IPS-11a (cell line): ENCODE results near the gene PER2.

Experiments used
- H3K4me3 ChIP-seq: one replicate; pipeline ENCODE4 v1.5.1; 2013; ENCODE audit warnings: low read depth, low read length, control low read depth

Gene PER2

DNA sequence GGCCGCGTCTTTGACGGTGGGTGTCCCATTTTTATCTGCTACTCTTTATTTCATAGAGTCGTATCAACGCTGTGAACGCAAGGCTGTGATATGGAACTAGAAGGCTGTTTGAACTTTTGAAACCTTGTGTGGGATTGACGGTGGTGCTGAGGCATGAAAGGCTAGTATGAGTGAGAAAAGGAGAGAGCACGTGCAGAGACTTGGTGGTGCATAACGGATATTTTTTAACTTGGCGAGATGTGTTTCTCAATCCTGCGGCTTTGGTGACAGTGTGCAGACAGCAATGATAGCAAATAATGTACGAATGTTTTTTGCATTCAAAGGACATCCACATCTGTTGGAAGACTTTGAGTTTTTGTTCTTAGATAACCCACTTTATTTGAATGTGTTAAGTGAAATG lies 54.8 kb downstream of the PER2 start:
- no peak overlapping the region for H3K4me3 ChIP-seq

DNA sequence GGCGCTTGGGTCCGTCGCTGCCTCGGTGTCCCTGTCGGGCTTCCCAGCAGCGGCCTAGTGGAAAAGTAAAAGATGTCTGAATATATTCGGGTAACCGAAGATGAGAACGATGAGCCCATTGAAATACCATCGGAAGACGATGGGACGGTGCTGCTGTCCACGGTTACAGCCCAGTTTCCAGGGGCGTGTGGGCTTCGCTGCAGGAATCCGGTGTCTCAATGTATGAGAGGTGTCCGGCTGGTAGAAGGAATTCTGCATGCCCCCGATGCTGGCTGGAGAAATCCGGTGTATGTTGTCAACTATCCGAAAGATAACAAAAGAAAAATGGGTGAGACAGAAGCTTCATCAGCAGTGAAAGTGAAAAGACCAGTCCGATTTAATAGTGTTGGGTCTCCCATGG lies 56.6 kb downstream of the PER2 start:
- H3K4me3 ChIP-seq = no peak overlapping the region

- H3K4me3 ChIP-seq = peak overlapping the region; percentile 41
Measured at GRCh38 chr2:238231251-238231793, 57.1 kb downstream of the PER2 start.

DNA sequence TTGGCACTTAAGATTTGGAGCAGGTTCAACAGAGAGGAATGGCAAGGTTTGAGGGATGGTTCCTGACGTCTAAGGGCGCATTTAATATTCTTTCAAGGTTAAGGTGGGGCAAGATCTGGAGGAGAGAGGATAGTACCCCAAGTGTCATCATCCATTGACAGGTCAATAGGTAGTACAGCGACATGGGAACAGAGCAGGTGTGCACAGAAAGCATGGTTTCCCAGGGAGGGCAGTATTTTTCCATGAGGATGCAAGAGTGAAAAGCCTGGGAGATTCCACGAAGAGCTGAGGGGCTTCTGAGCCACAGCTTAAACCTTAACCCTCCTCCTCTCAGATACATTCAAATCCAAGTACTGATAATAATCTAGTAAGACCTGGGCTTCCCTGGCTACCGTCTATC lies 57.7 kb downstream of the PER2 start:
- H3K4me3 ChIP-seq = no peak overlapping the region

GRCh38 chr2:238228700-238229099 lies 59.7 kb downstream of the PER2 start:
- no peak overlapping the region for H3K4me3 ChIP-seq

- no peak overlapping the region for H3K4me3 ChIP-seq
Measured at GRCh38 chr2:238227587-238228032, 60.8 kb downstream of the PER2 start.

DNA sequence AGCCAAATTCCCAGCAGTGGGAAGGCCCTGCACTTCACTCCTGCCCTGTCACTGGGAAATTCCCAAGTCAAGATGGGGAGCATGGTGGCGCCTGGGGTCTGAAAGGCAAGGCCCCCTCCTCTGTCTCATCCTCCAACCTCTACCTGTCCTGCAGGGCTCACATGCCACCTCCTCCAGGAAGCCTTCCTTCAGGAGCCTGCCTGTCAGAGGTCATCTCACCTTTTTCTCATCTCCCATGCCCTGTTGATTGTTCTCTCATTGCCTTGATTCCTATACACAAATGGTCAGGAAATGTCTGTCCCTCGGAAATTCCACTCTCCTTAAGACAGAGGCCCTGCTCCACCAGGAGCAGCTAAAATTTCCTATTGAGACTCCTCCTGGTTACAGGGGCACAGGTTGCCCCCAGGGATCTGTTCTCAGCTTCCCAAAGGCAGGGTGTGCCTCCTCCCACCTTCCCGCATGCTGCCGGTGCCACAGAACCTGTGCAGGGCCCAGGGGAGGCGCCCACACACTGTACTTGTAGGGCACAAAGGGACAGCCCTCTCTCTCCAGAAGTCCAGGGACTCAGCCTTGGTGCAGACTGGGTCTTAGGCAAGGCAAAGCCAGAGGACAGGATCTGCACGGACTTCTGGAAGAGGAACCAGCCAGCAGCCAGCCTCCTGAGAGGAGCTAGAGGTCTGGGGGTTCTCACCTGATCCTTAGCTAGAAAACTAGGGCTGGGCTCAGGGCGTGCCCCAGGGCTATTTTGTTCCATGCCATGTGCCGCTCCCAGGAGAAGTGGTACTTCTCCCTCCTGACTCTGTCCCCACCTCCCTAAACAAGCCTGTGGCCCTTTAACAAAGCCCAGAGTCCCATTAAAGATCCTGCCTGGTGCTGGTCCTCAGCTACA lies 61.5 kb downstream of the PER2 start:
- H3K4me3 ChIP-seq = no peak overlapping the region

- no peak overlapping the region for H3K4me3 ChIP-seq
Measured at GRCh38 chr2:238225911-238226697, 62.3 kb downstream of the PER2 start.

- H3K4me3 ChIP-seq = no peak overlapping the region
Measured at GRCh38 chr2:238225121-238225520, 63.3 kb downstream of the PER2 start.

DNA sequence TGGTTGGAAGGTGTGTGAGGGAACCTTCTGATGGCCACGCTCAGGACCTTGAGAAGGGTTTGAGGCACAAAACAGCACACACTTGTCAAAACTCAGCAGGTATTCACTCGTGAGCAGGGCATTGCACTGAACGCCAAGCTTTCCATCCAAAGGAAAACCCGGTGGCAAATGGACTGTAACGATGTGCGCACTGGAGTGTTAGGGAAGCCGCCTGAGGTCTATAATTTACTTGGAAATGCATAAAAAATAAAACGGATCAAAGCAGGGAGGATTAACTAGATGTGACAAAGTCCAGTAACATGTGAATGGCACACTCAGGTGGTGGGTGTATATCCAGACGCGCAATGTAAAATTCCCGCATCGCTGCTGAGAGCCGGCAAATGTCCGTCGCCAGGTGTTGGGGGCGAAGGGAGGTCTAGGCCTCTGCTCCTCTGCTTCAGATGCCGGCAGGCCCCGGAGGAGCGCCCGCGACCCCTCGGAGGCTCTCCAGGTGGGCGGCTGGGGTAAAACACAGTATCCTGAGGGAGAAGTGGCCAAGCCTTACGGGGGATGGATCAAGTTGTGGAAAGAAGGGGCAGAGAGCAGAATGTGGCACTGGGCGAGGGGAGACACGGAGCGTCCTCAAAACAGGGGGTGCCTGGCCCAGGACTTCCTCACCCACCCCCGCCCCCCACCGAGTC lies 63.9 kb downstream of the PER2 start:
- H3K4me3 ChIP-seq = no peak overlapping the region

DNA sequence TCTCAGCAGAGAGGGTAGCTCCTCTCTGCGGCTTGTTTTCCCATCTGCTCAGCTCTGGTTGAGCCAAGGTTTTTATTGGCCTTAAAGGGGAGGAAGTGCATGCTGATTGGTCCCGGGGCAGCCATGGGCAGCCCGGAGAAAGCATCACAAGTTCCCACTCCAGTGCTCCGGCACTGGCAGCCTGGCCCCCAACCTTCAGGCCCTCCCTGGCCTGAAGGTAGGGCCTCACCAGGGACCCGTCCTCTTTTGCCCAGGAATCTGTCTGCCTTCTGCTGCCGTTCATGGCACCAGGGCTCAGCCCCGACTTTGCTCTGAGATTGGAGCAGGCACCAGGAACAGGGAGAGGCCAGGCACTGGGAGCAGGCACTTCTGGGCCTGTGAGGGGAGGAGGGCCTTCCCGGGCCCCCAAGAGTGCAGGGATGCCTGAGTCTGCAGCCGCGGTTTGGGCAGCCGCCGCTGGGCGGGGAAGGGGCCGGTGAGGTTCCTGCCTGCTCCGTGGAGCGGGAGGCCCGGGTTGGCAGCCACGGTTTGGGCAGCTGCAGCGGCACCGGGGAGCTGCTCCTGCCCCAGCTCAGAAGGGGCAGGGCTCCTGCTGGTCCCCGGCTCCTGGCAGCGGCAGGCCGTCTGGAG lies 67.4 kb downstream of the PER2 start:
- H3K4me3 ChIP-seq = no peak overlapping the region

DNA sequence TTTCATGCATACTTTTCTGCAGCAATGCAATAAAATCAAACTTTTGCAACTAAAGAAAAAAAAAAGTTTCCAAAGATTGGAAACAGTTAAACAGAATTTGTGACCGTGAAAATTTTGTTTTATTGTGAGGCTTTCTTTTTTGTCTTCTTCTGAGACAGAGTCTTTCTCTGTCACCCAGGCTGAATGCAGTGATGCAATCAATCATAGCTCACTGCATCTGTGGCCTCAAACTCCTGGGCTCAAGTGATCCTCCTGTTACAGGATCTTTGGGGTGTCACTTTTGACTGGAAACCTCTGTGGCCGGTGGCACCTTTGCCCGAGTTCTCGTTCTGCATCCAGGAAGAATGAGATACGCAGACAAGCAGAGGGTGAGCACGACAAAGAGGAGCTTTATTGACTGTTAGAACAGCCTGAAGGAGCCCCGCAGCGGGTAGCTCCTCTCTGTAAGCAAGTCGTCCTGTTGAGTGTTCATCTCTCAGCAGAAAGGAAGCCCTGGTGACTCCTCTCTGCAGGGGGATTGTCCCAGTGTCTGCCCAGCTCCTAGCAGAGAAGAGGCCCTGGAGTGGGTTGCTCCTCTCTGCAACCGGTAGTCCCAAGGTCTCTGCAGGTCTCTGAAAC lies 68.0 kb downstream of the PER2 start:
- H3K4me3 ChIP-seq = no peak overlapping the region

GRCh38 chr2:238216651-238217184 lies 71.7 kb downstream of the PER2 start:
- H3K4me3 ChIP-seq = no peak overlapping the region

DNA sequence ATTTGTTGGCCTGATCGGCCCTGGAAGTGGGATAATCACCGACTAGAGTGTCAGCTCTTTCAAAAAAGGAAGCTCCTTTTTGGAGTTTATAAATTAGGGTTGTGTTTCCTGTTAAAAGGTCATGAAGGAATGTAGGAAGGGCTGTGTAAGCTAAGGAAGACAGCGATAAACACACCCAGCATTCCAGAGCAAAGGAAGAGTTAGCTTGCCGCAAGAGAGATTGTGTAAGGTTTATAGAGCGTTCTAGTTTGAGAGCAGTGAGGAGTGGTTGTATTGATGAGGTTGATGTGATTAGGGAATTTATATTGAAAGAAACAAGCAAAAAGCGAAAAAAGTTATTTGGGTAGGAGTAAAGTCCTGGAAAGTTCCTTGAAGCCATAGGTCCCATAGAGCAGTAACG lies 81.4 kb downstream of the PER2 start:
- H3K4me3 ChIP-seq = no peak overlapping the region

- peak overlapping the region; percentile 20 for H3K4me3 ChIP-seq
Measured at GRCh38 chr2:238203973-238204683, 84.3 kb downstream of the PER2 start.

DNA sequence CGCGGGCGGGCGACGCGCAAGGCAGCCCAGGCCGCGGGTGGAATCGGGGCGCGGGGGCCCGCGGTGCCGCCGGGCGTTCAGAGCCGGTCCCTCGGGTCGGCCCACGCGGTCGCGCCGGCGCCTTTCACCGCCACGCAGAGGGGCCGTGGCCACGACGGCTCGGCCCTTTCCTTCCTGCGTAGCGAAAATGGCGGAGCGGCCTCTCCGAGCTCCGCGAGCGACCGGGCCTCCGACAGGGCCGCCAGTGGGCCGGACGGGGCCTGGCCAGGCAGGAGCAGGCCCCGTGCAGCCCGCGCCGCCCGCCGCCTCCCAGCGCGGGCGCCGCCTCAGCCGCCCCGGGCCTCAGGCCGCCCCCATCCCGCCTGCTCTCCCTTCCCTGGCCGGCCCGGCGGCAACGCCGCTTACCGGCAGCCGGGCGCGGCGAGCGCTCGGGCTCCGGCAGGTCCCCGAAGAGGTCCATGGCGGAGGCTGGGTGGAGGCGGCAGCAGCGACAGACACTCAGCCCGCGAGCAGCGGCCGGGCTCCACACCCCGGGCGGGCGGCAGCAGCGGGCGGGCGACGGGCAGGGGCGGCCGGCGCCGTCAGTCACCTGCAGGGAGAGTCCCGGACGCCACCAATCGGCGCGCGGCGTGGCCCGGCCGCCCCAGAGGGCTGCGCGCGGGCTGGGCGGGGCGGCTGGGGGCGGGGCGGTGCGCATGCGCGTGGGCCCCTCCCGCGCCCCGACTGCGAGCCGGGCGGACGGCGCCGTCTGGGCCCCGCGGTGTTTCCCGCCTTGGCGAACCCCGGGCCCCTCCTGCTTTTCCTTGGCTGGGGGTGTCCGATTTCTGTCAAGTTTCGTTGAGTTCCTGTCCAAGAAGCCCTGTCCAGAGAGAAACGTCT lies 85.1 kb downstream of the PER2 start, which contains the start of gene ILKAP:
ILKAP (minus strand) TSS at position 602 of the 879 bp plus-strand sequence; CDS start at position 460, 142 bp downstream.
- H3K4me3 ChIP-seq = peak within 1 kb of the TSS; percentile 82

DNA sequence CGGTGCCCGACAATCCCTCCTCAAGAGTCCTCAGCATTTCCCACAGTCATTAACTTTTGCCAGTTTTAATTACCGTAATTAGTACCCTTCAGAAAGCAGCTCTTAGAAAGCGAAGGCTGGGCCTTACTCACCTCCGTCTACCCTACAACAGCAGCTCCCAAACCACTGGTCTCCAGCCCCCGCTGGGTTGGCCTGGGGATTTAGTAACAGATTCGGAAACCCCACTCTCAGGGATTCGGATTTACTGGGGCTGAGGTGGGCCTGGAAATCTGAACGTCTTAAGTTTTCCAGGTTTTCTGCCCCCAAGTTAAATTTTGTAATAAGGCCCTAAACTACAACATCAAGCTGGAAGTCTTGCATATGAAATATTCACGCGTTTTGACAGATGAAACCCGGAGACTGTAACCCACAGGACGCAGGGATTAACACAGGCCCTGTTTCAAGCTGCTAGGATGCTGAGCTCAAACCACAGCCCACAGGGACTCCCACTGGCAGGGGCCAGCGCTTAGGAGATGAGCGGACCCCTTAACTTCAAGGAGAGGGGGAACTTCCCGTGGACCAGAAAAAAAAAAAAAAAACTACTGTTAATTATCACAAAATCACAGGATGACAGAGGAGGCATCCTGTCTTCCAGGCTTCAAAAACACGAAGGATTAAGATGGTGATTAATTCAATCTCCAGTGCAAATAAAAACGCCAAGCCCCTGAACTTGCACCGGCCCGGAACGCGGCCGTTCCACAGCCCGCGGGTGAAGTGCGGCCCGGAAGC lies 85.9 kb downstream of the PER2 start:
- peak overlapping the region; percentile 82 for H3K4me3 ChIP-seq
